K562 (cell line): Measurements from ENCODE around the gene ANKRD12. TPM values are rescaled to one million over a fixed set of nuclear protein-coding genes. Genes with fewer than 3 reads are reported as not detected.

ENCODE experiments used
- BCLAF1 ChIP-seq, 2 experiments: fragments of 450-650 bp in 1 of 2; IDR thresholded peaks; 2 replicates each; pipeline ENCODE4 v1.6.1; 2011 to 2017; ENCODE audit warnings: low read depth in 2 of 2, antibody characterized with exemption in 1 of 2, borderline replicate concordance in 1 of 2, low read length in 1 of 2, mild to moderate bottlenecking in 1 of 2, mixed read lengths in 1 of 2; ENCODE audit not compliant: control insufficient read depth in 1 of 2
- BRD9 ChIP-seq: fragments of 450-650 bp; IDR thresholded peaks from 2 replicates; pipeline ENCODE4 v1.6.1; 2018; ENCODE audit warnings: low read depth; ENCODE audit not compliant: partially characterized antibody
- CBFA2T2 ChIP-seq: fragments of 450-650 bp; conservative IDR thresholded peaks from 2 replicates; pipeline ENCODE4 v1.6.1; 2017; ENCODE audit warnings: mild to moderate bottlenecking
- CCAR2 ChIP-seq: fragments of 200-400 bp; formaldehyde crosslinking; IDR thresholded peaks from 2 replicates; pipeline ENCODE4 v1.6.1; 2017; ENCODE audit warnings: mild to moderate bottlenecking, low read depth, low read length
- CCNT2 ChIP-seq: IDR thresholded peaks from 2 replicates; pipeline ENCODE4 v1.6.1; 2011; ENCODE audit warnings: borderline replicate concordance, low read depth, mild to moderate bottlenecking, moderate library complexity, mixed read lengths, low read length; ENCODE audit not compliant: insufficient read length; ENCODE audit errors: extremely low read depth
- DDX20 ChIP-seq: fragments of 450-650 bp; IDR thresholded peaks from 2 replicates; pipeline ENCODE4 v1.6.1; 2016; ENCODE audit warnings: missing genetic modification characterization, low read depth, mild to moderate bottlenecking, missing compliant biosample characterization, moderate library complexity
- FOXK2 ChIP-seq, 2 experiments: fragments of 450-650 bp; IDR thresholded peaks in 1 of 2; conservative IDR thresholded peaks in 1 of 2; 2 replicates each; pipeline ENCODE4 v1.6.1; 2016; ENCODE audit warnings: low read depth in 2 of 2, mild to moderate bottlenecking in 1 of 2
- HNRNPL ChIP-seq: fragments of 200-400 bp; formaldehyde crosslinking; IDR thresholded peaks from 2 replicates; pipeline ENCODE4 v1.6.1; 2017; ENCODE audit warnings: low read depth, mild to moderate bottlenecking, low read length
- L3MBTL2 ChIP-seq: fragments of 450-650 bp; IDR thresholded peaks from 2 replicates; pipeline ENCODE4 v1.6.1; 2016; ENCODE audit warnings: mild to moderate bottlenecking, moderate library complexity
- MYNN ChIP-seq, 2 experiments: sonication (generic); formaldehyde crosslinking in 1 of 2; IDR thresholded peaks; 2 replicates each; pipeline versions ENCODE4 v1.5.0 to v1.6.1; 2016 to 2020; ENCODE audit warnings: antibody characterized with exemption in 1 of 2, missing genetic modification reagents in 1 of 2
- NFRKB ChIP-seq: fragments of 450-650 bp; IDR thresholded peaks from 2 replicates; pipeline ENCODE4 v1.6.1; 2016; ENCODE audit warnings: low read depth
- RB1 ChIP-seq: fragments of 450-650 bp; IDR thresholded peaks from 2 replicates; pipeline ENCODE4 v1.6.1; 2017; ENCODE audit warnings: low read depth, mild to moderate bottlenecking
- SIX5 ChIP-seq, 2 experiments: IDR thresholded peaks; 2 replicates each; pipeline ENCODE4 v1.6.1; 2011; ENCODE audit warnings: low read length in 2 of 2, borderline replicate concordance in 1 of 2, low read depth in 1 of 2, mild to moderate bottlenecking in 1 of 2, moderate library complexity in 1 of 2; ENCODE audit not compliant: insufficient read depth in 1 of 2
- SMAD1 ChIP-seq: fragments of 150-350 bp; IDR thresholded peaks from 2 replicates; pipeline ENCODE4 v1.6.1; 2014; ENCODE audit warnings: low read length, low read depth; ENCODE audit not compliant: partially characterized antibody
- SPI1 ChIP-seq: IDR thresholded peaks from 2 replicates; pipeline ENCODE4 v1.6.1; 2011; ENCODE audit warnings: low read depth, low read length, control low read depth, borderline replicate concordance
- SRSF9 ChIP-seq: fragments of 200-400 bp; formaldehyde crosslinking; IDR thresholded peaks from 2 replicates; pipeline ENCODE4 v1.6.1; 2017; ENCODE audit warnings: low read depth, low read length, borderline replicate concordance
- ZBTB9 ChIP-seq: fragments of 450-650 bp; formaldehyde crosslinking; IDR thresholded peaks from 2 replicates; pipeline ENCODE4 v1.4.0; 2020; ENCODE audit warnings: mild to moderate bottlenecking, moderate library complexity
- ZHX1 ChIP-seq: fragments of 150-350 bp; conservative IDR thresholded peaks from 2 replicates; pipeline ENCODE4 v1.6.1; 2014; ENCODE audit warnings: low read length
- ZNF232 ChIP-seq: sonication (generic); formaldehyde crosslinking; IDR thresholded peaks from 2 replicates; pipeline ENCODE4 v1.8.0; 2022; ENCODE audit warnings: mild to moderate bottlenecking, missing genetic modification reagents
- ZNF445 ChIP-seq: fragments of 250-450 bp; sonication (Bioruptor Pico); IDR thresholded peaks from 2 replicates; pipeline ENCODE4 v1.4.0; 2020; ENCODE audit warnings: low read depth, mild to moderate bottlenecking, moderate library complexity
- ZNF57 ChIP-seq: fragments of 450-650 bp; formaldehyde crosslinking; IDR thresholded peaks from 2 replicates; pipeline ENCODE4 v1.4.0; 2020; ENCODE audit warnings: mild to moderate bottlenecking, moderate library complexity
- ZNF75A ChIP-seq: fragments of 450-650 bp; formaldehyde crosslinking; IDR thresholded peaks from 2 replicates; pipeline ENCODE4 v1.4.0; 2020; ENCODE audit warnings: mild to moderate bottlenecking
- ZNF830 ChIP-seq: fragments of 250-450 bp; sonication (Bioruptor Pico); IDR thresholded peaks from 2 replicates; pipeline ENCODE4 v1.5.0; 2021; ENCODE audit warnings: mild to moderate bottlenecking
- polyA plus RNA-seq, 8 experiments: library from polyadenylated mRNA; depleted of rRNA in 4 of 8; stranded (reverse) in 5 of 8; unstranded in 3 of 8; fragments of >200 nt; fragmentation: Nextera tagmentation in 2 of 8; fragmentation: Illumina TruSeq in 1 of 8; extraction: Ambion mirVana in 2 of 8; extraction: Trizol in 1 of 8; gene quantifications; 2 replicates each; pipeline versions ENCODE4 v1.2.1 to v1.2.3, GENCODE V29; 2011 to 2014; ENCODE audit warnings: inconsistent platforms in 1 of 8, missing spikeins in 1 of 8
- total RNA-seq, 7 experiments: library from RNA; depleted of rRNA in 6 of 7; stranded (reverse); fragments of >200 nt in 6 of 7; fragmentation: Illumina TruSeq in 2 of 7; extraction: Trizol in 2 of 7; gene quantifications; 2 replicates each; pipeline versions ENCODE4 v1.2.1 to v1.2.3, GENCODE V29; 2011 to 2021; ENCODE audit warnings: low replicate concordance in 1 of 7

ANKRD12 gene
- total and polyA plus RNA-seq, 9 of the 15 experiments (the other 6 are each of a cell fraction or from before 2014, with no cell fraction given) = 6.6 to 28.2 (median 16.0) TPM

- no peak for TF ChIP-seq HNRNPL
- no peak for TF ChIP-seq ZNF232
- peak; percentile 67; the same call in 1 of the 2 replicates for TF ChIP-seq MYNN (IDR thresholded peaks at IDR 0.05)
- TF ChIP-seq MYNN (CRISPR knock-in tag; IDR thresholded peaks at IDR 0.05) = no peak
- no peak for TF ChIP-seq SRSF9
- no peak for TF ChIP-seq ZNF445 (CRISPR knock-in tag)
- TF ChIP-seq NFRKB = no peak
- TF ChIP-seq BRD9 = no peak
- TF ChIP-seq ZHX1 = 0 out of 2 replicates have a peak, but pooled peaks have one; percentile 50
- TF ChIP-seq CCNT2 = peak; percentile 66
- no peak for TF ChIP-seq SPI1
- no peak for TF ChIP-seq SIX5 (IDR thresholded peaks at IDR 0.05; ENCODE audit: borderline replicate concordance in 1 of 2, insufficient read depth in 1 of 2, low read depth in 1 of 2, low read length in 2 of 2)
- peak; percentile 98 for TF ChIP-seq ZNF830 (CRISPR knock-in tag)
- TF ChIP-seq L3MBTL2 = peak; percentile 55
- no peak for TF ChIP-seq SMAD1
- no peak for TF ChIP-seq CCAR2
- TF ChIP-seq ZNF75A (CRISPR knock-in tag) = no peak
- no peak for TF ChIP-seq BCLAF1 (IDR thresholded peaks at IDR 0.05; ENCODE audit: borderline replicate concordance in 1 of 2, control insufficient read depth in 1 of 2, low read depth in 2 of 2, low read length in 1 of 2)
- no peak for TF ChIP-seq CBFA2T2
- TF ChIP-seq RB1 = peak; percentile 17; the same call in 1 of the 2 replicates
- TF ChIP-seq ZBTB9 (CRISPR knock-in tag) = peak; percentile 78
- TF ChIP-seq DDX20 (tag) = no peak
- TF ChIP-seq FOXK2 (conservative IDR thresholded peaks at IDR 0.05 in 1 of 2, IDR thresholded peaks at IDR 0.05 in 1 of 2; ENCODE audit: low read depth in 2 of 2) = peak in 1 of 2 experiments; percentile 83; a peak in 1 of 4 replicates
- TF ChIP-seq ZNF57 (CRISPR knock-in tag) = no peak
These were observed 668 bp upstream of the ANKRD12 start (continued) for GRCh38 chr18:9135912-9136314.
